PC-3 (cell line): ENCODE measurements around the gene CACNA1S. TPM values are rescaled to one million over a fixed set of nuclear protein-coding genes. Genes with fewer than 3 reads are reported as not detected.

Source experiments
- ATAC-seq: fragments of 200-7000 bp; cut with Tn5 transposase; 2 replicates; pipeline ENCODE4 v1.9.1; 2020; ENCODE audit warnings: mild to moderate bottlenecking, moderate library complexity
- BruUV-seq: library from RNA; stranded (reverse); fragments of 400-500 nt; replicated peaks from 2 replicates; lab custom pipeline; 2021; lab: Mats Ljungman, UMichigan
- CTCF ChIA-PET: fragments of 300-600 bp; sonication (Branson Sonifier 250); formaldehyde crosslinking; loops from one replicate; lab custom pipeline; 2022; ENCODE audit warnings: antibody characterized with exemption; lab: Charles Lee
- POLR2A ChIA-PET: fragments of 300-600 bp; sonication (Branson Sonifier 250); formaldehyde crosslinking; loops from one replicate; lab custom pipeline; 2022; ENCODE audit warnings: antibody characterized with exemption; ENCODE audit not compliant: unreplicated experiment; lab: Charles Lee
- DNase-seq: peaks from one replicate; pipeline ENCODE4 v3.0.0-alpha.2; 2015
- H2AFZ ChIP-seq: fragments of 300-600 bp; sonication (generic); 2 replicates; pipeline ENCODE4 v1.6.0; 2016; ENCODE audit warnings: antibody characterized with exemption, low read length
- H3F3A ChIP-seq: fragments of 300-600 bp; sonication (generic); one replicate; pipeline ENCODE4 v1.6.0; 2017; ENCODE audit warnings: antibody characterized with exemption, low read length, control low read depth, mild to moderate bottlenecking; ENCODE audit not compliant: unreplicated experiment
- H3K27ac ChIP-seq: fragments of 300-600 bp; sonication (generic); 2 replicates; pipeline ENCODE4 v1.5.1; 2016; ENCODE audit warnings: mild to moderate bottlenecking, low read length
- H3K27me3 ChIP-seq: fragments of 300-600 bp; sonication (generic); 2 replicates; pipeline ENCODE4 v1.6.1; 2016; ENCODE audit warnings: low read length, mixed read lengths
- H3K36me3 ChIP-seq: fragments of 300-600 bp; sonication (generic); 2 replicates; pipeline ENCODE4 v1.6.1; 2016; ENCODE audit warnings: low read depth, mixed run types, low read length, mixed read lengths
- H3K4me1 ChIP-seq: fragments of 300-600 bp; sonication (generic); 2 replicates; pipeline ENCODE4 v1.5.1; 2016; ENCODE audit warnings: low read length; ENCODE audit not compliant: insufficient read depth
- H3K4me2 ChIP-seq: fragments of 300-600 bp; sonication (generic); 2 replicates; pipeline ENCODE4 v1.6.0; 2016; ENCODE audit warnings: low read length
- H3K4me3 ChIP-seq: fragments of 300-600 bp; sonication (generic); 2 replicates; pipeline ENCODE4 v1.5.1; 2016; ENCODE audit warnings: mild to moderate bottlenecking, low read length, mixed read lengths
- H3K79me2 ChIP-seq: fragments of 300-600 bp; sonication (generic); 2 replicates; pipeline ENCODE4 v1.6.1; 2017; ENCODE audit warnings: low read length, mixed read lengths
- H3K9ac ChIP-seq: fragments of 300-600 bp; sonication (generic); 2 replicates; pipeline ENCODE4 v1.6.0; 2016; ENCODE audit warnings: mild to moderate bottlenecking, low read length
- H3K9me2 ChIP-seq: fragments of 300-600 bp; sonication (generic); replicated peaks from 2 replicates; pipeline ENCODE4 v1.6.1; 2016; ENCODE audit warnings: mixed run types, low read length, mixed read lengths
- H3K9me3 ChIP-seq: fragments of 300-600 bp; sonication (generic); 2 replicates; pipeline ENCODE4 v1.6.1; 2016; ENCODE audit warnings: low read length, mixed read lengths
- H4K20me1 ChIP-seq: fragments of 300-600 bp; sonication (generic); 2 replicates; pipeline ENCODE4 v1.6.1; 2016; ENCODE audit warnings: low read length, mixed read lengths
- CTCF ChIP-seq: fragments of 300-600 bp; sonication (generic); conservative IDR thresholded peaks from 2 replicates; pipeline ENCODE4 v1.5.1; 2017; ENCODE audit warnings: antibody characterized with exemption, low read depth, mild to moderate bottlenecking, low read length
- EZH2 ChIP-seq: fragments of 300-600 bp; sonication (generic); IDR thresholded peaks from one replicate; pipeline ENCODE4 v1.6.1; 2017; ENCODE audit warnings: antibody characterized with exemption, mild to moderate bottlenecking, low read length; ENCODE audit not compliant: unreplicated experiment
- EZH2phosphoT487 ChIP-seq: fragments of 300-600 bp; sonication (generic); IDR thresholded peaks from 2 replicates; pipeline ENCODE4 v1.6.1; 2018; ENCODE audit warnings: mild to moderate bottlenecking, antibody characterized with exemption, low read length, borderline replicate concordance
- intact Hi-C: fragments of 100-400 bp; cut with micrococcal nuclease; formaldehyde crosslinking; loops from 2 replicates; pipeline ENCODE4 v1.9.0; 2023
- total RNA-seq: library from RNA; depleted of rRNA; stranded (reverse); fragments of >200 nt; gene quantifications from 2 replicates; pipeline ENCODE4 v1.2.3, GENCODE V29; 2014

CACNA1S gene
- total RNA-seq, 1 experiment from 2014 or later = not detected

GRCh38 chr1:201009962-201010645 is 102.1 kb downstream of the CACNA1S start:
- no peak overlapping the region for H3K4me3 ChIP-seq
- no peak overlapping the region for H3K27ac ChIP-seq
- no peak overlapping the region for H3K4me2 ChIP-seq
- H3K27me3 ChIP-seq = peaks cover 28% of the 10 kb centered on the region; the same call in 1 of the 2 replicates
- TF ChIP-seq CTCF (no peak), EZH2 (no peak), EZH2phosphoT487 (no peak)
- ChIA-PET CTCF (interaction anchor here (0.6 to 1.2 kb wide), 3 partner anchors 38 to 158 kb away, joined by 3 to 5 read pairs (median 3); no protein-coding TSS in a partner anchor), POLR2A (no interaction called here)
- no peaks in the 10 kb centered on the region for H3F3A ChIP-seq
- no peaks in the 10 kb centered on the region for H3K79me2 ChIP-seq
- no peaks in the 10 kb centered on the region for H3K36me3 ChIP-seq
- no peaks in the 10 kb centered on the region for H3K4me1 ChIP-seq
- H3K9ac ChIP-seq = no peak overlapping the region
- no peaks in the 10 kb centered on the region for H3K9me2 ChIP-seq
- BruUV-seq = no TSS peak
- H4K20me1 ChIP-seq = no peaks in the 10 kb centered on the region
- no peak for ATAC-seq
- no peak overlapping the region for H2AFZ ChIP-seq
- no peaks in the 10 kb centered on the region for H3K9me3 ChIP-seq
- intact Hi-C loops = no loop called here
- no peak for DNase-seq

GRCh38 chr1:201008666-201009360 is 103.4 kb downstream of the CACNA1S start:
- H3K27ac ChIP-seq = no peak overlapping the region
- H3F3A ChIP-seq = no peaks in the 10 kb centered on the region
- no peaks in the 10 kb centered on the region for H3K9me3 ChIP-seq
- H3K36me3 ChIP-seq = no peaks in the 10 kb centered on the region
- CTCF ChIA-PET = interaction anchor here (0.6 kb wide), 1 partner anchor 77 kb away, joined by 3 read pairs; no protein-coding TSS in a partner anchor
- intact Hi-C loops = no loop called here
- H3K4me1 ChIP-seq = no peaks in the 10 kb centered on the region
- POLR2A ChIA-PET = interaction anchor here (0.5 kb wide), 1 partner anchor 217 kb away, joined by 3 read pairs; no protein-coding TSS in a partner anchor
- H3K27me3 ChIP-seq = peaks cover 21% of the 10 kb centered on the region; the same call in 1 of the 2 replicates
- H3K4me3 ChIP-seq = no peak overlapping the region
- no TSS peak for BruUV-seq
- no peak overlapping the region for H3K4me2 ChIP-seq
- no peak overlapping the region for H2AFZ ChIP-seq
- no peak for DNase-seq
- H3K9ac ChIP-seq = no peak overlapping the region
- TF ChIP-seq EZH2phosphoT487 = no peak
- TF ChIP-seq CTCF = no peak
- no peak for TF ChIP-seq EZH2
- H4K20me1 ChIP-seq = no peaks in the 10 kb centered on the region
- no peaks in the 10 kb centered on the region for H3K79me2 ChIP-seq
- H3K9me2 ChIP-seq = no peaks in the 10 kb centered on the region
- no peak for ATAC-seq

- DNase-seq (no peak), ATAC-seq (no peak)
- no peaks in the 10 kb centered on the region for H3K79me2 ChIP-seq
- H3K9me2 ChIP-seq = no peaks in the 10 kb centered on the region
- H3K4me2 ChIP-seq = no peak overlapping the region
- intact Hi-C loops = no loop called here
- no peak for TF ChIP-seq CTCF
- TF ChIP-seq EZH2phosphoT487 = no peak
- no peak for TF ChIP-seq EZH2
- BruUV-seq = no TSS peak
- ChIA-PET POLR2A (no interaction called here), CTCF (no interaction called here)
- no peaks in the 10 kb centered on the region for H4K20me1 ChIP-seq
- H3F3A ChIP-seq = no peaks in the 10 kb centered on the region
- H3K9me3 ChIP-seq = no peaks in the 10 kb centered on the region
- H2AFZ ChIP-seq = no peak overlapping the region
- no peak overlapping the region for H3K27ac ChIP-seq
- no peak overlapping the region for H3K9ac ChIP-seq
- H3K4me3 ChIP-seq = no peak overlapping the region
- peaks cover 21% of the 10 kb centered on the region; the same call in 1 of the 2 replicates for H3K27me3 ChIP-seq
- H3K4me1 ChIP-seq = no peaks in the 10 kb centered on the region
- H3K36me3 ChIP-seq = no peaks in the 10 kb centered on the region
Observed at GRCh38 chr1:201007481-201007880, 104.7 kb downstream of the CACNA1S start.
